Stimulated activated CD4-positive, alpha-beta T cell treated with anti-CD3 and anti-CD28 coated beads, Interleukin-4, amount 100 ng/mL, for 4 hours (primary cell): ENCODE data around the gene COPE.

Experiments
- DNase-seq, 2 experiments: peaks; one replicate each; pipeline ENCODE4 v3.0.0-alpha.2; 2020

The COPE gene

GRCh38 chr19:18865106-18865972 is 53.8 kb downstream of the COPE start:
- no peak for DNase-seq

GRCh38 chr19:18863843-18864362 is 55.3 kb downstream of the COPE start:
- DNase-seq = no peak

DNA sequence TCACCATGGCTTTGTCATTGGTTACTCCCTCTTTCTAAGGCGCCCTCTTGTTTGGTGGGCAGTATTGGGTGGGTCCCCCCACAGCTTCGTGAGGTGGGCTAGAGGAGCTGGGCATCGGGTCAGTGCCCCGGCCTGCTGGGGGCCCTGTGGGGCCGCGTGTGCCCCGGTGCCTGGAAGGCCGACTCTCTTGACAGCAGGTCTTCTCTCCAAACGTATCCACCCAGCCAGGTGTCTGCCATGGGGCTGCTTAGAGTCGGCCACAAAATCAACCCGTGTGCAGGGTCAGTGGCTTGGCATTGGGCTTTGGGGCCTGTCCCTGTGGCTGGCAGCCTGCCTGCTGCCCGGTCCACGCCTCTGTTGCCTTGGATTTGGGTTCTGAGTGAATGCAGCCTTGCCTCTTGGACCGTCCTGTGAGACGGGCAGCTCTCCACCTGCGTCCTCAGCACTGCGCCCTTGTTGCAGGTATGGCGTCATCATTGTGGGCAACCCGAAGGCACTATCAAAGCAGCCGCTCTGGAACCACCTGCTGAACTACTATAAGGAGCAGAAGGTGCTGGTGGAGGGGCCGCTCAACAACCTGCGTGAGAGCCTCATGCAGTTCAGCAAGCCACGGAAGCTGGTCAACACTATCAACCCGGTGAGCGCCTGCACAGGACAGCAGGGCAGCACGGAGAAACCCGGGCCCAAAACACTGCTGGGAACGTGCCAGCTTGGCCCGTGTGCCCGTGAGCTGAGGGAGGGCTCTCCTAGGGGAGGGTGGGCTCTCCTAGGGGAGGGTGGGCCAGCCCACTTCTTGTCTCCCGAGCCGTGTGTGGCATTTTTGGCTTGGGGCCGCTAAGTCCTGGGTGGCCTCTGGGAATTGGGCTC is 56.0 kb downstream of the COPE start:
- DNase-seq = no peak

- no peak for DNase-seq
Measured at GRCh38 chr19:18861917-18862316, 57.3 kb downstream of the COPE start.

- no peak for DNase-seq
Measured at GRCh38 chr19:18861235-18861634, 58.0 kb downstream of the COPE start.

DNA sequence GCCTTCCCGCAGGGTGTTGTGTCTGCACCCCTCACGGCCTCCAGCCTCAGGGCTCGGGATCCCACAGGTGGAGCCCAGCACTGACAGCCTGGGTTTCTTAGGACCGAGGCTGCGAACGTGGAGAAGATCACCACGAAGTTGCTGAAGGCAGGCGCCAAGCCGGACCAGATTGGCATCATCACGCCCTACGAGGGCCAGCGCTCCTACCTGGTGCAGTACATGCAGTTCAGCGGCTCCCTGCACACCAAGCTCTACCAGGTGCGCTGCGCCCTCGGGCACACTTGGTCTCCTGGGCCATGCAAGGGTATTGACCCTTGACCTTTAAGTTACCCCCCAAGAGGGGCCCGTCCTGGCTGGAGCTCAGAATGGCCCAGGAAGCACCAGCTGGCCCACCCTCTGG is 58.5 kb downstream of the COPE start:
- DNase-seq = no peak

DNA sequence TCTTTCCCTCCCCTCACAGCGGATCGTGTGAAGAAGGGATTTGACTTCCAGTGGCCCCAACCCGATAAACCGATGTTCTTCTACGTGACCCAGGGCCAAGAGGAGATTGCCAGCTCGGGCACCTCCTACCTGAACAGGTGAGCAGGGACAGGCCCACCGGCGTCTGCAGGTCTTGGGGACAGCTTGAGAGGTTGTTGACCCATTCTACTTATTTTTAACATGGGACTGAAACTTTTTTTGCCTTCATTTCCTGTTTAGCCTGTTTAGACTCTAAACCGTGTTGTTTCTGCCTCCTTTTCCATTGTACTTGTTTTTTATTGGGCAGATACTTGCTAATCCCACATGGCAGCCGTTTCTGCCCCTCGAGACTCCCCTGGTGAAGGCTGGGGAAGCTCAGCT is 58.9 kb downstream of the COPE start:
- DNase-seq = no peak

DNA sequence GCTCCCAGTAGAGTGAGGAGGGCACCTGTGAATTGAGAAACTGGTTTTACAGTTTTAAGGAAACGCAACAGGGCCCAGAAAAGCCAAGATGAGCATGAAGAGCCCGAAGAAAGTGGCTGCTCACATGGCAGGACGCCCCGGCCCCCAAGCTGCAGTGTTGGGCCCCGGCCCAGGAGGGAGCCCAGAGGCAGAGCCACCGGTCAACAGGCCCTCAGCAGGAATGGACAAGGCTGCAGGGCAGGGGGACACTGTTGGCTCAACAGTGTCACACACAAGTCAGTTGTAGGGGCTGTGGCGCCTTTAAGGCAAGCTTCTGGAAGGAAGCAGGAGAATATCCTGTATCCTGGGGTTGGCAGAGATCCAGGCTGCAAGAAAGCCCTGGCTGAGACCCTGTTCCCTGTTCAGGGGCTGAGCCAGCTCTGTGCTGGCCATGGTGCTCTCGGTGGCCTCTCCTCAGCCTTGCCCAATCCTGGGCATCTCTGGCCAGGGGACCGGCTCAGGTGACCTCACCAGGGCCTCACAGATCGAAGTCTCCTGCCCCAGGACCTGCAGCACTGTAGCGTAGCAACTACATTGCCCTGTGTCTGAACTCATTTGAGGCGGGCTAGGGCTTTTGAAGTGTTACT is 59.4 kb downstream of the COPE start:
- DNase-seq = no peak

GRCh38 chr19:18858906-18859646 is 60.1 kb downstream of the COPE start:
- DNase-seq = no peak

DNA sequence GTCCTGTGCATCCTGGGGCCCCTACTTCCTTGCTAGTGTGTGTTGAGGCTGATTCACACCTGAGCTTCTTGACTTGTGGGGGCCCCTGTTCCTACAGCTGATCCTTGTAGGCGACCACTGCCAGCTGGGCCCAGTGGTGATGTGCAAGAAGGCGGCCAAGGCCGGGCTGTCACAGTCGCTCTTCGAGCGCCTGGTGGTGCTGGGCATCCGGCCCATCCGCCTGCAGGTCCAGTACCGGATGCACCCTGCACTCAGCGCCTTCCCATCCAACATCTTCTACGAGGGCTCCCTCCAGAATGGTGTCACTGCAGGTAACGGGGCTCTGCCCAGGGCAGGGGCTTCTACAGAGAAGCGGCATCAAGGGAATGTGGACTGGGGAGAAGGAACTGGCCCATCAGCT is 62.0 kb downstream of the COPE start:
- DNase-seq = no peak

DNA sequence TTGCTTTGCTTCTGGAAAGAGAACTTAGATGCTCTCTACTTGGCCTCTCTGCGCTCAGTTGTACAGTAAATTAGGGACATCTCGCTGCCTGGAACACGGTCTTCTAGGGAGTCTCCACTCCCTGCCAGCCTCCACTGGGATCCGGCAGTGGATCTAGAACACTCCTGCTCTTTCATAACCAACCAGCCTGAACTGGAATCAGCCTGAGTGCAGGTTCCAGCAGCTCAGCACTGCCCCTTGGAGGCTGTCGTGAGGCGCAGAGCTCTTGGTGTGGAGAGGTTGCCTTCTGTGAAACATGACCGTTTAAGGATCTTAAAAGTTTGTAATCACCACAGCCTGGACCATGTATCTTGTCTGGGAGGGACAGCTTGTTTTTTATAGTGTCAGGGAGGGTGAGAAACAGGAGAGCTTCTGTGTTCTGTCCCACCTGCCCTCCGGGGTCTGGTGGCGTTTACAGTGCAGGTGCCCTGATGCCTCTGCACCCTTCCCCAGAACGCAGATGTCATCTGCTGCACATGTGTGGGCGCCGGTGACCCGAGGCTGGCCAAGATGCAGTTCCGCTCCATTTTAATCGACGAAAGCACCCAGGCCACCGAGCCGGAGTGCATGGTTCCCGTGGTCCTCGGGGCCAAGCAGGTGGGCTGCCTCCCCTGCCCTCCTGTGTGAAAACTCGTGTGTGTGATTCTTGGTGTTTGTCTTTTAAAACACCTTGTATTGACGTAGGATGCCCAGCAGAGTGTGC is 62.6 kb downstream of the COPE start:
- DNase-seq = no peak

DNA sequence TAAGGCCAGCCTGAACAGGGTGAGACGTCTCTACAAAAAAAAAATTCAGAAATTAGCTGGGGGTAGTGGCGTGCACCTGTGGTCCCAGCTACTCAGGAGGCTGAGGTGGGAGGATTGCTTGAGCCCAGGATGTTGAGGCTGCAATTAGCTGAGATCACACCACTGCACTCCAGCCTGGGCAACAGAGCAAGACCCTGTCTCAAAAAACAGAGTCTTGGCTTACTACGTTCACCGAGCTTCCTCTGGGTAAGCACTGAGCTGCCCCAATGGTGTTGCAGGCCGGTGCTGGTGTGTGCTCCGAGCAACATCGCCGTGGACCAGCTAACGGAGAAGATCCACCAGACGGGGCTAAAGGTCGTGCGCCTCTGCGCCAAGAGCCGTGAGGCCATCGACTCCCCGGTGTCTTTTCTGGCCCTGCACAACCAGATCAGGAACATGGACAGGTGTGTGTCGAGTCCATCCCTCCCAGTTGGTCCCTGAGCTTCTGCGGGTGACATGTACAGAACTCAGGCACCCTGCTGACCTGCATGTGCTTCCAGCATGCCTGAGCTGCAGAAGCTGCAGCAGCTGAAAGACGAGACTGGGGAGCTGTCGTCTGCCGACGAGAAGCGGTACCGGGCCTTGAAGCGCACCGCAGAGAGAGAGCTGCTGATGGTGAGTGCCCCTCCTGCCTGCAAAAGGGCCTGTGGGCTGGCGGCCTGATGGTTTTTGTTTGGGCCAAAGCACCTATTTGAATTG is 63.4 kb downstream of the COPE start:
- DNase-seq = no peak

DNA sequence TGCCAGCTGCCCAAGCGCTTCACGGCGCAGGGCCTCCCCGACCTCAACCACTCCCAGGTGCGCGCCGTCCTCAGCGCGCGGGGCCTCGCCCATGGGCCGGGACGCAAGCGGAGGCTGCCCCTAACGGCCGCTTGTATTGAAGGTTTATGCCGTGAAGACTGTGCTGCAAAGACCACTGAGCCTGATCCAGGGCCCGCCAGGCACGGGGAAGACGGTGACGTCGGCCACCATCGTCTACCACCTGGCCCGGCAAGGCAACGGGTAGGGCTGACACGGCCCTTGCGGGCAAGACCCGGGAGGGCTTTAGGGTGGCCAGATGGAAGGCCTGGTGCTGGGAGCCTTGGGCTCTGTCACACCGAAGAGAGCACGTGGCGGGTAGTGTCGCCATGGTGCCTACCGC is 64.2 kb downstream of the COPE start:
- no peak for DNase-seq

DNA sequence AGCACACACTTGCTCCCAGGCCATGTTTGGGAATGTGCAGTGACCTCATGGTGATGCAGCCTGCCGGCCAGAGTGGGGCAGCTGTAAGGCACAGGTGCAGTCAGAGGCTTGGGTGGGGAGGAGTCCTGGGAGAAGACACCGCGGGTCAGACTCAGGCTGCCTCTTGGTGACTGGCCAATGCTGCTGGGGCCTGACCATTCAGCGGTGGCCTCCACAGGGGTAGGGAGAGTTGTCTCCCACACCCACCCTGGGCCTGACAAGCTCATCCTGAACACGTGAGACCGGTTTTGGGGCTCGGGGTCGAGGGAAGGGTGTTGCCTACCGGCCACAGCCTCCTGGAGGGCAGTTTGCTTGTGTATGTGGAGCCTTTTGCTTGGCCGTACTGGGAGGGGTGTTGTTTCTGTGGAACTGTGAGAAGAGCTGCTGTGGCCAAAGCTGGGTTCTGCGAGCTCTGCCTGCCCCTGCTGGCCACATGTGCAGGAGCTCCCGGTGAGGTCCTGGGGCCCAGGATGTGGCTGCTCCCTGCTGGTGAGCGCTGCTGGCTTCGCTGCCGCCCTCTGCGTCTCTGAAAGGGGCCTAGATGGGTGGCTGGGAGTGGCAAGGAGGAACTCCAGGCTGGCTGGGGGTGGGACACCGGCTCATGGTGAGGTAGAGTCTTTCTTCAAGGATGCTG is 65.3 kb downstream of the COPE start:
- DNase-seq = no peak

GRCh38 chr19:18852648-18853047 is 66.5 kb downstream of the COPE start:
- DNase-seq = no peak

DNA sequence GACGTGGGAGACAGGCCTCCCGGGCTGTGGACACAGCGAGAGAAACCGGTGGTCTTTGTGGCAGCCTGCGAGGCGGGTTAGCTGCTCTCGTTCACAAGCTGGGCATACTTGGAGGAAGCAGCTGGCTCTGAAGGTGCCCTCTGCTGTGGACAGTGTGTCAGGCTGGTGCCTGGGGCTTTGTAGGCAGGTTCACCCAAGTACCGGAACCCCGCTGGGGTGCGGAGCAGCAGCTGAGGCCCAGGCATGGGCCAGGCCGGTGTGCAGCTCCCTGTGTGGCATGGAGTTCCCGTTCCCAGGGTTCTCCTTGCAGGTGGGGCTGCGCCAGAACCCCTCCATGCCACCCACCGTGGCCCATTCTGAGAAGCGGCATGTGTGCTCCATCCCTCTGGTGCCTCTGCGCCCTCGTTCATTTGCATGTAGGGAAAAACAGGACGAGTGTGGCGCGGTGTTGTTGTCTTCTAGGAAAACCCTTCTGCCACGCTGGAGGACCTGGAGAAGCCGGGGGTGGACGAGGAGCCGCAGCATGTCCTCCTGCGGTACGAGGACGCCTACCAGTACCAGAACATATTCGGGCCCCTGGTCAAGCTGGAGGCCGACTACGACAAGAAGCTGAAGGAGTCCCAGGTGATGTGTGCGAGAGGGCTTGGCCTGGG is 67.4 kb downstream of the COPE start:
- no peak for DNase-seq

GRCh38 chr19:18850471-18851375 is 68.5 kb downstream of the COPE start:
- no peak for DNase-seq

DNA sequence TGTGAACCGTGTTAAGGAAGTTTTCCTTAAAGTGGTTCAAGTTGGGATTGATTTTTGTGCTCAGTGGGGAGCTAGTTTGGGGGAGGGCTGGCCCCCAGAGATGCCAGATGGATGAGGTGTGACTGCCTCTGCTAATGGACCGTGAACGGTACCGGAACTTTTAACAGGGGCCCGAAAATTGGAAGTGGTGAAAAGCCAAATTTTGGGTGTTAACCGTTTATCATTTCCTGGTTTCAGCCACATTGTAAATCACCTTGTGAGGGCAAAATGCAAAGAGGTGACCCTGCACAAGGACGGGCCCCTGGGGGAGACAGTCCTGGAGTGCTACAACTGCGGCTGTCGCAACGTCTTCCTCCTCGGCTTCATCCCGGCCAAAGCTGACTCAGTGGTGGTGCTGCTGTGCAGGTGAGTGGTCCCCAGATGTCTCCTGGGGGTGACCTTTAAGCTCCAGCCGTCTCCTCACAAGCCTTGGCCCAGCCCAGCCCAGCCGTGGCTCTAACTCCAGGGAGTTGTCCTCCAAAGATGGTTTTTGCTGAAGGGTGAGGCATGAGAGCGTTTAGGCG is 69.3 kb downstream of the COPE start:
- DNase-seq = no peak
